ENCODE results near the gene SLC30A1.

DNA sequence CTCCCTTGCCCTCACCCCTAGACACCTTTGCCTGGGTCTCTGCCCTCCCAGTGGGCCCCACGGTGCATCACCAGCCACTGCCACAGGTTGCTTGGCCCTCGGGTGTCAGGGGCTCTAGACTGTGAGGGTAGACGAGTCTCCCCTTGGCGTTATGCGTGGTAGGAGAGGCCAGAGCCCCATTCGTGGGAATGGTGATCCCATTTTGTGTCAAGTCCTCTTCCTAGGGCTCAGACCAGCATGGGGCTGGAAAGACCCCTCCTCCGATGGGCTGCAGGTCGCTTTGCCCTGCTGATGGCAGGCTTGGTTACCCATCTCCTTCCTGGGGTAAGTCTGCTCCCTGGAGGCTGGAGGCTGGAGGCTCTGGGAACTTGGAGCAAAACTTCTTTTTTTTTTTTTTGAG, 42.4 kb downstream of the SLC30A1 start:
- TF ChIP-seq CTCF (IDR thresholded peaks at IDR 0.05) (no peak), EZH2phosphoT487 (IDR thresholded peaks at IDR 0.05) (no peak), EZH2 (IDR thresholded peaks at IDR 0.05) (no peak)
